Activated CD4-positive, alpha-beta T cell treated with anti-CD3 and anti-CD28 coated beads, Interleukin-10, Interleukin-2, amounts not matched to agents 100 ng/mL and 50 ng/mL, durations not matched to agents 16 hours and 8 hours (primary cell): ENCODE measurements around the gene BLOC1S4.
"Not testable (repeated sequence)": the region's sequence is repeated elsewhere in the genome, so short reads cannot be mapped to it uniquely, and the experiment has no call there.

ENCODE experiments used
- DNase-seq: peaks from one replicate; pipeline ENCODE4 v3.0.0-alpha.2; 2020

BLOC1S4 gene

DNA sequence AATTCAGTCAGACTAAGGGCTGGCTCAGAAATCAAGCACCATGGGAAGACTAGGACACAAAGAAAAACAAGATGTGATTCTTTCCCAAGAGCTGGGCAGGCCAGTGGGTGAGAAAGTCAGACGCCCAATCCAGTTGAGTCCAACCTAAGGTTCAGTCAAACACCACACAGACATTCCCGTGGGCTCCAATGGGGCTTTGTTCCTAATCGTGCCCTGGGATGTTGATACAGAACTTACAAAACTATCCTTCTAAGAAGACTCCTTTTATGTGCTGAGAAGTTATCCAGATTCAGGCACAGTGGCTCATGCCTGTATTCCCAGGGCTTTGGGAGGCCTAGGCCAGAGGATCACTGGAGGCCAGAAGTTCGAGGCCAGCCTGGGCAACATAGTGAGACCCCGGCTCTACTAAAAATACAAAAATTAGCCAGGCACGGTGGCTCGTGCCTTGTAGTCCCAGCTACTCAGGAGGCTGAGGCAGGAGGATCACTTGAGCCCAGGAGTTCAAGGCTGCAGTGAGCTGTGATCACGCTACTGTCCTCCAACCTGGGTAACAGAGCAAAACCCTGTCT lies 3.7 kb downstream of the BLOC1S4 start:
- DNase-seq = no peak

- peak; percentile 81 for DNase-seq
Observed at GRCh38 chr4:6720202-6720699, 4.3 kb downstream of the BLOC1S4 start.

GRCh38 chr4:6721121-6721520 lies 5.1 kb downstream of the BLOC1S4 start:
- no peak for DNase-seq

- DNase-seq = no peak
Observed at GRCh38 chr4:6722891-6723290, 6.9 kb downstream of the BLOC1S4 start.

DNA sequence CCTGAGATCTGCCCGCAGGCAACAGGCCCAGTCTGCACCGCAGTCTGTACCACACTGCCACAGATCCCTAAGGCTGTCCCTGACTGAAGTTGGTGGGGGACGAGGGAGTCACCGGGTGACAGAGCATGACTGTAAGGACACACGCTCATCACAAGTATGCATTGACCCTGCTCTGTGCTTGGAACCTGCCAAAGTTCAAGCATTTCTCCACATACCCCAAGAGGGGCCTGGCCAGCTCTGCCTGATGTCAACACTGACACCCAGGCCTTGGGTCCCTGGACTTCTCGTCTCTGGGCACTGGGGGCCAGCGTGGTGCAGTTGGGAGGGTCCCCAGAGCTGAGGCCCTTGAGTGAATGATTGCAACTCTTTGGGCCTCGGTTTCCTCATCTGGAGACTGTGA lies 7.9 kb downstream of the BLOC1S4 start:
- DNase-seq = no peak

GRCh38 chr4:6724421-6725111 lies 8.6 kb downstream of the BLOC1S4 start:
- DNase-seq = no peak

DNA sequence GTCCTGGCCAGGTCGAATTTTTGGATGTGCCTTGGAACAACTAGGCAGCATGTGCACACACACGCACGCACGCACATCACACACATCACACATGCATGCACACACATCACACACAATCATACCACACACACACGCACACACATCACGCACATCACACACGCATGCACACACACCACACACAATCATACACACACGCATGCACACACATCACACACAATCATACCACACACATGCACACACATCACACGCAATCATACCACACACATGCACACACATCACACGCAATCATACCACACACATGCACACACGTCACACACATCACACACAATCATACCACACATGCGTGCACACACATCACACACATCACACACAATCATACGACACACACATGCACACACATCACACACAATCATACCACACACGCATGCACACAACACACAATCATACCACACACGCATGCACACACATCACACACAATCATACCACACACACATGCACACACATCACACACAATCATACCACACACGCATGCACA lies 9.5 kb downstream of the BLOC1S4 start:
- DNase-seq = not testable (repeated sequence)

DNA sequence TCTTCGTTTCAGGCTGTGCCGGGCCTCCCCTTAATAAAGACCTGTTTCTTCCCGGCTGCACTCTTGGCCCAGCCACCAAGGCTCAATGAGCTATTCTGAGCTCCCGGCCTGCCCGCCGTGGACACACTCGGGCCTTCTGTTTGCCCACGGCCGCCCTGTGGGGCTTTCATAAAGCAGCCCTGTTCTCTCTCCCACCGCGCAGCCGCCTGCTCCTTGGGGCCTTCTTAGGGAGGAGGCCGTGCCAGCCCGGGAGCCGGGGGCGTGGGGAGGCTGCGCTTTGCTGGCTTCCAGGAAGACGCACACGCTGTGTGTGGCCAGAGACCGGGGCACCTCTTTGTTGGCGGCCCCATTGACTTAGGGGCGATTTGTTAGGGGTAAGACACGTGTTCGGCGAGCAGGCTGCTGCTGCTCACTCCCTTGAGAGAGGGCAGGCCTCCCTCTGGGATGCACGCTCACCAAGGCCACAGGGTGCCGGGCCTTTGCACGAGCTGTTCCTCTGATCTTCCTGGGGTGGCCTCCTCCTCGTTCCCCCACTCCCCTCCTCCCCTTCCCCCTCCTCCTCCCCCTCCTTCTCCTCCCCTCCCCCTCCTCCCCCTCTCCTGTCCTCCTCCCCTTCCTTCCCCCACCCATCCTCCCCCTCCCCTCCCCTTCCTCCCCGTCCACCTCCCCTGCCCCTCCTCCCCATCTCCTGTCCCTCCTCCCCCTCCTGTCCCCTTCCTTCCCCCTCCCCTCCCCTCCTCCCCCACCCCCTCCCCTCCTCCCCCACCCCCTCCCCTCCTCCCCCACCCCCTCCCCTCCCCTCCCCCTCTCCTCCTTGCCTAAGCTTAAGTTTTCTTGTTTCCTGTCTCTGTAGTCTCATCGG lies 11.3 kb downstream of the BLOC1S4 start:
- DNase-seq = no peak

DNA sequence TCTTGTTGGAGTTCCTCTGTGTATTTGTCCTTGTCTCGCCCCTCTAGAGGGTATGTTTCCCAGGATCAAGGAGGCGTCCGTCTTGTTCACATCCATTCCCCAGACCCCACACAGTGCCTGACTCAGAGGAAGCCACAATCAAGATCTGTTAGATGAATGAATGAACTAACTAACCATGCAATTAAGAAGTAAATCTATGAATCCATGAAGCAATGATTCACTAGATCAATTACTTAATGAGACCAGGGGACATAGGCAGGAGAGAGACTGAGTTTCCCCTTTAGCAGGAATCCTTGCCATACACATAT lies 11.9 kb downstream of the BLOC1S4 start:
- DNase-seq = no peak

GRCh38 chr4:6728320-6729029 lies 12.5 kb downstream of the BLOC1S4 start:
- DNase-seq = no peak

- no peak for DNase-seq
Observed at GRCh38 chr4:6730603-6731317, 14.8 kb downstream of the BLOC1S4 start.

DNA sequence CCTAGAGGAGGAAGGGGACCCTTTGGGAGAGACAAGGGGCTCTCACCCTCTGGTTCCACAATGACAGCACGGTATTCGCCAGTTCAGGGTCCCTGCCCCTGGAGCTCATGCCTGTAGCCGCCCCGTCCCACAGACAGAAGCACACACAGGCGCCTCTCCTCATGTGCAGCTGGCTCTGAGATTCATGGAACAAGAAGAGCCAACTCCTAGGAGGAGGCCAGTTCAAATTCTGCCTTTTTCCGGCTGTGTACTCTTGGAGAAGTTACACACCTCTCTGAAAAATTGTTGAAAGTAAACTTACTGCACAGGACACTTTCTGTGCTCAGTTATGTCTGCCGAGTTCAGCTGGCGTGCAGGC lies 15.3 kb downstream of the BLOC1S4 start:
- DNase-seq = no peak

DNA sequence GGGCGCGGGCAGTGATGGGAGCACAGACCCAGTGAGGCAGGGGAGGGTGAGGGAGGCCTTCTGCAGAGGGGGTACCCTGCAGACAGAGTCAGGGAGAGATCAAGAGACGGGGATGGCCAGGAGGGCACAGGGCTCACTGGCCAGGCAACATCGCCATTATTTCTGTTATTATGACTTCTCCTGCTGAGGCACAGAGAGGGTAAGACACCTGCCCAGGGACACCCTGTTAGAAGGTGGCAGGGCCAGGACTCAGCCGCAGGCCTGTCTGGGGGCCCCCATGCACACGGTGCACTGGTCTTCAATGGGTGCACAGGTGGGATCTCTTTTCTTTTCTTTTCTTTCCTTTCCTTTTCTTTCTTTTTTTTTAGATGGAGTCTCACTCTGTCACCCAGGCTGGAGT lies 15.8 kb downstream of the BLOC1S4 start:
- no peak for DNase-seq

DNA sequence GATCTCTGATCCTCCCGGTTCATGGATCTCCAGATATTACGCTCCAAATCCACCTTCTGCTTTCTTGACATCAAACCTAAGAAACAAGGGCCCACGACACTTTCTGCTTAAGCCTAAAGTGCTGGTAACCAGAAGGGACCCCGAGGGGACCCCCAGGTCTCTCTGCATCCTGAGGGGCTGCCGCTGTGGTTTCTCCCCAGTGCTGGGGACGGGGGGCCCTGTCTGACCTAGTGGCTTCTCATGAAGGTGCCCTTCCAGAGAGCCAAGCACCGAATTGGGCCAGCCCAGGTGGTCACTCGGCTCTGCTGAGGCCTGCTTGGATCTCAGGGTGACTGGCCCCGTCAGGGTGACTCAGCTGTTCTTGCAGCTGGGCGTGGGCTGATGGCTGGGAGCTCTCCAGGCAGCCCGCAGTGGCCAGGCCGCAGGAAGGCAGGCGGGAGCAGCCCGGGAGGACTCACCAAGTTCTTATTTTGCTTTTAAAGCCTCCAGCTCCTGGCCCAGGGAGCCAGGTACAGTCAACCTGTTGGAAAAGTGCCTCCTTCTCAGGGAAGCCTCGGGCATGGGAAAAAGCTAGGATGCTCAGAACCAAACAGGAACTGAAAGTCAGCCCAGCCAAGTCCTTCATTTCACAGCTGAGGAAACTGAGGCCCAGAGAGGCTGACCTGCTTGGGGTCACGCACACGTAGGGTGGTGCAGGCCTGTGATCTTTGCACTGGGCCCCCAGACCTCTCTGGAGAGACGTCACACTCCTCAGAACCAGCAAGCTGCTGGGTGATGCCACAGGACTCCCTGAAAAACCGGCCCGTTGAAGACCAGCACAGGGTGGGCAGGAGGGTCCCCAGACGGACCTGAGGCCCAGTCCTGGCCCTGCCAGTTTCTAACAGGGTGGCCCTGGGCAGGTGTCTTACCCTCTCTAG lies 16.7 kb downstream of the BLOC1S4 start:
- no peak for DNase-seq

GRCh38 chr4:6733358-6734164 lies 17.6 kb downstream of the BLOC1S4 start:
- DNase-seq = no peak

DNA sequence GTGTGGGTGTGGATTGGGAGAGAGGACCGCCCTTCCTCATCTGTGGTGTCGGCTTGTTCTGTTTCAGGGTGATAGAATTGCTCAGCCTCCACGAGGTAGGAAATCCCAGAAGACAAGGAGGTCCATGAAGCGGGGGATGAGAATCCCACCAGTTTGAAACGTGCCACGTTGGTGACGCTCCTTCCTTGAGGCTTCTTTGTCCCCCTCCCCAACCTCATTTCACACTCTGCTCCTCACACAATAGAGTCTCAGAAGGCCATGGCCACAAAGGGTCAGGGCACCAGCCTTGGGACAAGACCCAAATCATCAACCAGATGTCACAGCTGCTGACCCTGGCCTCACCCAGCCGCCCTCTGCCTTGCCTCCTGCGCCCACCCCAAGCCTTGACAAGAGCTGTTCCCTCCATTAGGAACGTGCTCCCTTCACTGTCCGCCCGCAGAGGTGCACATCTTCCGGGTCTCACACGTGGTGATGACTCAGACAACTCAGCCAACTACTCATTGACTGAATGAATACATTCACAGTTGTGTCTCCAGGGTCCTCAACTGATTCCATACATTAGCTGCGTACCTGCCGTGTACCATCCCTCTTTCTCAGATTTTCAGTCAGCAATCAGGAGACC lies 18.3 kb downstream of the BLOC1S4 start:
- DNase-seq = no peak

- DNase-seq = no peak
Observed at GRCh38 chr4:6739920-6740319, 23.9 kb downstream of the BLOC1S4 start.

- DNase-seq = no peak
Observed at GRCh38 chr4:6740347-6740746, 24.4 kb downstream of the BLOC1S4 start.

GRCh38 chr4:6742507-6742906 lies 26.5 kb downstream of the BLOC1S4 start:
- DNase-seq = peak; percentile 26

- no peak for DNase-seq
Observed at GRCh38 chr4:6742989-6743388, 27.0 kb downstream of the BLOC1S4 start.
